ENCODE data around the gene TNK2. TPM values are rescaled to one million over a fixed set of nuclear protein-coding genes. Genes with fewer than 3 reads are reported as not detected.

The TNK2 gene
- total and polyA plus RNA-seq, 2 of the 13 experiments (the other 11 are each of a cell fraction or from before 2014, with no cell fraction given): 4.6 to 5.8 TPM

- no peak for TF ChIP-seq ZHX1 (CRISPR knock-in tag; IDR thresholded peaks at IDR 0.05; ENCODE audit: low read depth)
- TF ChIP-seq KDM4B (CRISPR knock-in tag; IDR thresholded peaks at IDR 0.05): no peak
- TF ChIP-seq TEAD2 (CRISPR knock-in tag; IDR thresholded peaks at IDR 0.05): no peak
- no peak for TF ChIP-seq CCAR2 (optimal IDR thresholded peaks at IDR 0.05; ENCODE audit: low read depth, low read length)
- no peak for TF ChIP-seq ZNF713 (CRISPR knock-in tag; IDR thresholded peaks at IDR 0.05)
- no peak for TF ChIP-seq DBP (CRISPR knock-in tag; IDR thresholded peaks at IDR 0.05; ENCODE audit: not compliant biosample characterization)
- peak; percentile 71 for TF ChIP-seq GABPB1 (CRISPR knock-in tag; IDR thresholded peaks at IDR 0.05)
- no peak for TF ChIP-seq ZNF460 (CRISPR knock-in tag; IDR thresholded peaks at IDR 0.05; ENCODE audit: borderline replicate concordance)
- no peak; the same call in 1 of the 2 replicates for TF ChIP-seq SIN3A (IDR thresholded peaks at IDR 0.05; ENCODE audit: borderline replicate concordance, low read depth, low read length)
- peak; percentile 55; the same call in 1 of the 2 replicates for TF ChIP-seq HDAC1 (CRISPR knock-in tag; IDR thresholded peaks at IDR 0.05)
- TF ChIP-seq HIVEP1 (CRISPR knock-in tag; IDR thresholded peaks at IDR 0.05): no peak
- no peak for TF ChIP-seq MAFK (conservative IDR thresholded peaks at IDR 0.05 in 1 of 2, IDR thresholded peaks at IDR 0.05 in 1 of 2; ENCODE audit: low read length in 2 of 2)
- no peak for TF ChIP-seq SP4 (CRISPR knock-in tag; IDR thresholded peaks at IDR 0.05)
- no peak for TF ChIP-seq ZEB1 (IDR thresholded peaks at IDR 0.05; ENCODE audit: insufficient replicate concordance, low read depth)
- no peak for TF ChIP-seq KDM5B (CRISPR knock-in tag; IDR thresholded peaks at IDR 0.05; ENCODE audit: borderline replicate concordance)
- TF ChIP-seq NR3C1 (CRISPR knock-in tag; IDR thresholded peaks at IDR 0.05): no peak
- no peak for TF ChIP-seq TGIF2 (CRISPR knock-in tag; IDR thresholded peaks at IDR 0.05)
- TF ChIP-seq KDM2A (CRISPR knock-in tag; IDR thresholded peaks at IDR 0.05; ENCODE audit: borderline replicate concordance, low read depth): no peak; the same call in 1 of the 2 replicates
- peak; percentile 12; the same call in 1 of the 2 replicates for TF ChIP-seq SAP130 (CRISPR knock-in tag; IDR thresholded peaks at IDR 0.05; ENCODE audit: low read depth)
- TF ChIP-seq CTCF (CRISPR knock-in tag; IDR thresholded peaks at IDR 0.05): no peak
- no peak for TF ChIP-seq ZNF563 (CRISPR knock-in tag; IDR thresholded peaks at IDR 0.05)
- no peak for TF ChIP-seq TOPORS (CRISPR knock-in tag; IDR thresholded peaks at IDR 0.05)
- TF ChIP-seq, protein P1, sequence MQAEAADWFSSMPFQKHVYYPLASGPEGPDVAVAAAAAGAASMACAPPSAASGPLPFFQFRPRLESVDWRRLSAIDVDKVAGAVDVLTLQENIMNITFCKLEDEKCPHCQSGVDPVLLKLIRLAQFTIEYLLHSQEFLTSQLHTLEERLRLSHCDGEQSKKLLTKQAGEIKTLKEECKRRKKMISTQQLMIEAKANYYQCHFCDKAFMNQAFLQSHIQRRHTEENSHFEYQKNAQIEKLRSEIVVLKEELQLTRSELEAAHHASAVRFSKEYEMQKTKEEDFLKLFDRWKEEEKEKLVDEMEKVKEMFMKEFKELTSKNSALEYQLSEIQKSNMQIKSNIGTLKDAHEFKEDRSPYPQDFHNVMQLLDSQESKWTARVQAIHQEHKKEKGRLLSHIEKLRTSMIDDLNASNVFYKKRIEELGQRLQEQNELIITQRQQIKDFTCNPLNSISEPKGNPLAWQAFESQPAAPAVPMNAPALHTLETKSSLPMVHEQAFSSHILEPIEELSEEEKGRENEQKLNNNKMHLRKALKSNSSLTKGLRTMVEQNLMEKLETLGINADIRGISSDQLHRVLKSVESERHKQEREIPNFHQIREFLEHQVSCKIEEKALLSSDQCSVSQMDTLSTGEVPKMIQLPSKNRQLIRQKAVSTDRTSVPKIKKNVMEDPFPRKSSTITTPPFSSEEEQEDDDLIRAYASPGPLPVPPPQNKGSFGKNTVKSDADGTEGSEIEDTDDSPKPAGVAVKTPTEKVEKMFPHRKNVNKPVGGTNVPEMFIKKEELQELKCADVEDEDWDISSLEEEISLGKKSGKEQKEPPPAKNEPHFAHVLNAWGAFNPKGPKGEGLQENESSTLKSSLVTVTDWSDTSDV (CRISPR knock-in tag; IDR thresholded peaks at IDR 0.05): no peak
- no peak for TF ChIP-seq HDAC6 (IDR thresholded peaks at IDR 0.05; ENCODE audit: low read depth, low read length)
These were observed 12.4 kb downstream of the TNK2 start (continued) for GRCh38 chr3:195895861-195896360.
